IMR-90 (cell line): ENCODE data around the gene RAB31. TPM values are rescaled to one million over a fixed set of nuclear protein-coding genes. Genes with fewer than 3 reads are reported as not detected.
"Not testable (repeated sequence)": the region's sequence is repeated elsewhere in the genome, so short reads cannot be mapped to it uniquely, and the experiment has no call there.

Source experiments
- ATAC-seq: fragments of 200-7000 bp; cut with Tn5 transposase; 2 replicates; pipeline ENCODE4 v1.9.1; 2020; ENCODE audit warnings: low read depth, mild to moderate bottlenecking, moderate library complexity
- BruUV-seq: library from RNA; stranded (reverse); fragments of 400-500 nt; replicated peaks from 2 replicates; lab custom pipeline; 2021; lab: Mats Ljungman, UMichigan
- CTCF ChIA-PET: fragments of 300-600 bp; formaldehyde crosslinking; extraction: SDS; loops from one replicate; lab custom pipeline; 2021; ENCODE audit warnings: antibody characterized with exemption; lab: Yijun Ruan, JAX
- POLR2A ChIA-PET: fragments of 300-600 bp; sonication (Branson Sonifier 250); formaldehyde crosslinking; loops from one replicate; lab custom pipeline; 2022; ENCODE audit warnings: antibody characterized with exemption; ENCODE audit not compliant: unreplicated experiment; lab: Charles Lee
- DNase-seq: peaks from one replicate; pipeline ENCODE4 v3.0.0; 2013
- H2AFZ ChIP-seq: replicated peaks from 2 replicates; pipeline ENCODE3; 2013; ENCODE audit warnings: low read length, mild to moderate bottlenecking; ENCODE audit not compliant: poor library complexity
- H2AK5ac ChIP-seq: 2 replicates; pipeline ENCODE4 v1.6.1; 2013; ENCODE audit warnings: low read depth, low read length, inconsistent platforms
- H2AK9ac ChIP-seq: replicated peaks from 2 replicates; pipeline ENCODE3; 2013; ENCODE audit warnings: mild to moderate bottlenecking, low read depth, low read length, moderate library complexity; ENCODE audit not compliant: poor library complexity
- H2BK120ac ChIP-seq: 2 replicates; pipeline ENCODE4 v1.6.1; 2013; ENCODE audit warnings: low read depth, low read length, inconsistent platforms
- H2BK15ac ChIP-seq: 3 replicates; pipeline ENCODE4 v1.6.1; 2013; ENCODE audit warnings: low read depth, low read length, inconsistent platforms
- H2BK20ac ChIP-seq: 2 replicates; pipeline ENCODE4 v1.6.1; 2013; ENCODE audit warnings: low read depth, mild to moderate bottlenecking, inconsistent platforms, low read length, moderate library complexity
- H2BK5ac ChIP-seq: 2 replicates; pipeline ENCODE4 v1.6.1; 2013; ENCODE audit warnings: mild to moderate bottlenecking, low read depth, low read length, inconsistent platforms; ENCODE audit not compliant: poor library complexity, severe bottlenecking
- H3K14ac ChIP-seq: replicated peaks from 2 replicates; pipeline ENCODE4 v1.6.1; 2013; ENCODE audit warnings: low read depth, low read length, inconsistent platforms
- H3K18ac ChIP-seq: 2 replicates; pipeline ENCODE4 v1.6.1; 2013; ENCODE audit warnings: low read depth, low read length, control low read depth
- H3K23ac ChIP-seq: 2 replicates; pipeline ENCODE4 v1.6.1; 2013; ENCODE audit warnings: low read depth, low read length, inconsistent platforms
- H3K27ac ChIP-seq: 2 replicates; pipeline ENCODE4 v1.5.1; 2013; ENCODE audit warnings: mild to moderate bottlenecking, control low read depth, low read length; ENCODE audit not compliant: insufficient read depth
- H3K27me3 ChIP-seq: 2 replicates; pipeline ENCODE4 v1.6.1; 2013; ENCODE audit warnings: low read length; ENCODE audit not compliant: control insufficient read depth, insufficient read depth
- H3K36me3 ChIP-seq: 2 replicates; pipeline ENCODE4 v1.6.1; 2013; ENCODE audit warnings: low read length, mixed read lengths; ENCODE audit not compliant: control insufficient read depth, insufficient read depth
- H3K4ac ChIP-seq: 2 replicates; pipeline ENCODE4 v1.6.1; 2013; ENCODE audit warnings: low read depth, low read length, inconsistent platforms
- H3K4me1 ChIP-seq: 2 replicates; pipeline ENCODE4 v1.6.1; 2013; ENCODE audit warnings: low read length, mixed read lengths; ENCODE audit not compliant: control insufficient read depth, insufficient read depth
- H3K4me2 ChIP-seq: 2 replicates; pipeline ENCODE4 v1.6.1; 2013; ENCODE audit warnings: low read depth, mild to moderate bottlenecking, control low read depth, low read length, moderate library complexity
- H3K4me3 ChIP-seq: 2 replicates; pipeline ENCODE4 v1.5.1; 2013; ENCODE audit warnings: low read depth, mild to moderate bottlenecking, control low read depth, low read length, moderate library complexity; ENCODE audit not compliant: insufficient read depth
- H3K56ac ChIP-seq: 2 replicates; pipeline ENCODE4 v1.6.1; 2013; ENCODE audit warnings: low read length, inconsistent platforms; ENCODE audit not compliant: insufficient read depth; ENCODE audit errors: extremely low read depth
- H3K79me1 ChIP-seq, 2 experiments: 2 replicates each; pipeline ENCODE4 v1.6.1; 2013; ENCODE audit warnings: low read length in 2 of 2, inconsistent platforms in 1 of 2, low read depth in 1 of 2
- H3K9ac ChIP-seq: 2 replicates; pipeline ENCODE4 v1.6.1; 2013; ENCODE audit warnings: low read depth, low read length, control low read depth
- H3K9me1 ChIP-seq: 2 replicates; pipeline ENCODE4 v1.6.1; 2013; ENCODE audit warnings: low read length, inconsistent platforms; ENCODE audit not compliant: insufficient read depth
- H3K9me3 ChIP-seq: 2 replicates; pipeline ENCODE4 v1.6.1; 2013; ENCODE audit warnings: low read length; ENCODE audit not compliant: control insufficient read depth, insufficient read depth
- H4K20me1 ChIP-seq: 2 replicates; pipeline ENCODE4 v1.6.1; 2013; ENCODE audit warnings: low read length, inconsistent platforms; ENCODE audit not compliant: insufficient read depth
- H4K5ac ChIP-seq: 2 replicates; pipeline ENCODE4 v1.6.1; 2013; ENCODE audit warnings: mild to moderate bottlenecking, low read depth, low read length, control low read depth
- H4K8ac ChIP-seq, 2 experiments: 2 replicates each; pipeline ENCODE4 v1.6.1; 2013; ENCODE audit warnings: low read depth in 2 of 2, low read length in 2 of 2, control low read depth in 1 of 2, inconsistent platforms in 1 of 2
- H4K91ac ChIP-seq: 2 replicates; pipeline ENCODE4 v1.6.1; 2013; ENCODE audit warnings: low read depth, low read length, inconsistent platforms; ENCODE audit not compliant: insufficient read depth
- RAD21 ChIP-seq: IDR thresholded peaks from 2 replicates; pipeline ENCODE4 v1.6.1; 2012; ENCODE audit warnings: low read length, improper control_type of control experiment
- RCOR1 ChIP-seq: IDR thresholded peaks from 2 replicates; pipeline ENCODE4 v1.6.1; 2012; ENCODE audit warnings: mild to moderate bottlenecking, low read length, improper control_type of control experiment; ENCODE audit not compliant: insufficient replicate concordance
- WGBS, 2 experiments: methylation state at CpG; one replicate each; pipeline versions ENCODE4 v1.1.5 to v1.1.7; 2013; ENCODE audit warnings: missing lambda C conversion rate in 2 of 2; ENCODE audit not compliant: insufficient read length in 1 of 2; ENCODE audit errors: extremely low coverage in 2 of 2; 5-methylcytosine and 5-hydroxymethylcytosine counted together
- dilution Hi-C: fragments of 300-500 bp; cut with HindIII; formaldehyde crosslinking; loops from one replicate; pipeline ENCODE4 v1.14.3; 2018; ENCODE audit warnings: low sequenced_read_pairs; ENCODE audit not compliant: unreplicated experiment
- in situ Hi-C: fragments of 300-500 bp; cut with MboI; formaldehyde crosslinking; loops from 3 replicates; pipeline ENCODE4 v1.14.3; 2019; ENCODE audit warnings: low sequenced_read_pairs, inconsistent platforms, mixed read lengths
- intact Hi-C: fragments of 100-400 bp; cut with micrococcal nuclease; formaldehyde crosslinking; loops from 2 replicates; pipeline ENCODE4 v1.10.0; 2022
- polyA plus RNA-seq, 3 experiments: library from polyadenylated mRNA; depleted of rRNA; stranded (reverse); fragments of >200 nt; gene quantifications; 2 replicates each; pipeline ENCODE4 v1.2.3, GENCODE V29; 2012; ENCODE audit warnings: low replicate concordance in 1 of 3
- total RNA-seq: library from RNA; depleted of rRNA; stranded (reverse); fragments of >200 nt; gene quantifications from 2 replicates; pipeline ENCODE4 v1.2.3, GENCODE V29; 2012

RAB31 gene
- total and polyA plus RNA-seq, 2 of the 4 experiments (the other 2 are of a cell fraction): 13.8 to 26.9 TPM

- no peaks in the 10 kb centered on the region; the same call in 1 of the 2 replicates for H3K36me3 ChIP-seq
- ChIA-PET POLR2A (no interaction called here), CTCF (no interaction called here)
- no peaks in the 10 kb centered on the region for H3K27me3 ChIP-seq
- H3K9ac ChIP-seq: no peak overlapping the region
- intact Hi-C loops (loop anchor here (1.0 kb wide), 1 partner anchor 13 kb away; no protein-coding TSS in a partner anchor), in situ Hi-C loops (no loop called here), dilution Hi-C loops (no loop called here)
- ATAC-seq (no peak), DNase-seq (no peak)
- no peak overlapping the region for H3K14ac ChIP-seq
- no peak overlapping the region for H4K5ac ChIP-seq
- TF ChIP-seq RAD21 (no peak), RCOR1 (no peak)
- H3K4me1 ChIP-seq: no peaks in the 10 kb centered on the region
- H4K20me1 ChIP-seq: peaks cover 12% of the 10 kb centered on the region
- no peak overlapping the region for H3K56ac ChIP-seq
- 0 out of 2 replicates have a peak, but pooled peaks cover 10% of the 10 kb centered on the region for H3K9me1 ChIP-seq
- H2BK5ac ChIP-seq: no peak overlapping the region
- H3K79me1 ChIP-seq: peaks cover 24 to 27% of the 10 kb centered on the region in 2 experiments
- no peak overlapping the region for H3K4ac ChIP-seq
- H3K9me3 ChIP-seq: no peaks in the 10 kb centered on the region; the same call in 1 of the 2 replicates
- H4K91ac ChIP-seq: no peak overlapping the region
- no peak overlapping the region for H4K8ac ChIP-seq
- no peak overlapping the region for H3K4me2 ChIP-seq
- H3K27ac ChIP-seq: no peak overlapping the region
- H2BK15ac ChIP-seq: no peak overlapping the region
- whole genome bisulfite sequencing, 2 experiments: no CpG with 5 or more reads among the region's 1 CpG
- H2BK20ac ChIP-seq: no peak overlapping the region
- no peak overlapping the region for H3K4me3 ChIP-seq
- H2AK9ac ChIP-seq: no peak overlapping the region
- no peak overlapping the region for H2BK120ac ChIP-seq
- no peak overlapping the region for H2AK5ac ChIP-seq
- no peak overlapping the region for H3K23ac ChIP-seq
- BruUV-seq: no TSS peak
- H3K18ac ChIP-seq: no peak overlapping the region
- H2AFZ ChIP-seq: no peak overlapping the region
Observed at GRCh38 chr18:9766740-9767139, 58.6 kb downstream of the RAB31 start.

- POLR2A ChIA-PET, H2AK9ac ChIP-seq, H3K4me2 ChIP-seq, H4K91ac ChIP-seq, H3K27ac ChIP-seq, H3K14ac ChIP-seq, H3K36me3 ChIP-seq, H3K18ac ChIP-seq, H2AK5ac ChIP-seq, in situ Hi-C loops, H3K9me3 ChIP-seq, H3K4me1 ChIP-seq, H2BK120ac ChIP-seq, H3K9ac ChIP-seq, BruUV-seq, CTCF ChIA-PET, H2BK5ac ChIP-seq, H3K56ac ChIP-seq, DNase-seq, H3K27me3 ChIP-seq, dilution Hi-C loops, H2BK20ac ChIP-seq, H3K23ac ChIP-seq, H2AFZ ChIP-seq, H4K8ac ChIP-seq, H3K4ac ChIP-seq, H3K4me3 ChIP-seq, ATAC-seq, H2BK15ac ChIP-seq, intact Hi-C loops, H4K5ac ChIP-seq: not testable (repeated sequence)
- Histone ChIP-seq H3K79me1 (peaks cover 36 to 39% of the 10 kb centered on the region in 2 experiments), H3K9me1 (0 out of 2 replicates have a peak, but pooled peaks cover 13% of the 10 kb centered on the region), H4K20me1 (peaks cover 23% of the 10 kb centered on the region)
- WGBS, 2 experiments: no CpG with 5 or more reads among the region's 2 CpGs
Observed at GRCh38 chr18:9768071-9768691, 60.1 kb downstream of the RAB31 start.
